Mesenchymal stem cell (in vitro differentiated cells and primary cell): ENCODE measurements around the gene TC2N.

Experiments
- DNase-seq: peaks from one replicate; pipeline ENCODE4 v3.0.0-alpha.2; 2013
- H2AFZ ChIP-seq: one replicate; pipeline ENCODE4 v1.6.1; 2013; ENCODE audit warnings: low read depth, mild to moderate bottlenecking, control low read depth, inconsistent platforms, low read length, moderate library complexity
- H2AK5ac ChIP-seq: 2 replicates; pipeline ENCODE4 v1.6.1; 2013; ENCODE audit warnings: low read length, moderate library complexity, mild to moderate bottlenecking, inconsistent platforms; ENCODE audit not compliant: severe bottlenecking
- H2BK120ac ChIP-seq: one replicate; pipeline ENCODE4 v1.6.1; 2013; ENCODE audit warnings: low read depth, mild to moderate bottlenecking, inconsistent platforms, low read length, moderate library complexity
- H2BK12ac ChIP-seq, 2 experiments: one replicate each; pipeline ENCODE4 v1.6.1; 2013; ENCODE audit warnings: inconsistent platforms in 2 of 2, low read length in 2 of 2, mild to moderate bottlenecking in 2 of 2, moderate library complexity in 2 of 2, control low read depth in 1 of 2
- H2BK15ac ChIP-seq: one replicate; pipeline ENCODE4 v1.6.1; 2013; ENCODE audit warnings: mild to moderate bottlenecking, low read depth, inconsistent platforms; ENCODE audit not compliant: poor library complexity, severe bottlenecking
- H2BK5ac ChIP-seq: 2 replicates; pipeline ENCODE4 v1.6.1; 2013; ENCODE audit warnings: low read depth, mild to moderate bottlenecking, low read length, control low read depth, inconsistent platforms; ENCODE audit not compliant: poor library complexity, severe bottlenecking
- H3K14ac ChIP-seq, 2 experiments: one replicate each; pipeline ENCODE4 v1.6.1; 2013; ENCODE audit warnings: inconsistent platforms in 2 of 2, low read length in 2 of 2, control low read depth in 1 of 2, mild to moderate bottlenecking in 1 of 2, moderate library complexity in 1 of 2
- H3K18ac ChIP-seq, 2 experiments: one replicate each; pipeline ENCODE4 v1.6.1; 2013; ENCODE audit warnings: inconsistent platforms in 2 of 2, low read length in 2 of 2, control low read depth in 1 of 2, low read depth in 1 of 2, mild to moderate bottlenecking in 1 of 2
- H3K23ac ChIP-seq, 2 experiments: one replicate each; pipeline ENCODE4 v1.6.1; 2013; ENCODE audit warnings: inconsistent platforms in 2 of 2, low read length in 2 of 2, mild to moderate bottlenecking in 2 of 2, moderate library complexity in 2 of 2, control low read depth in 1 of 2
- H3K27ac ChIP-seq: 2 replicates; pipeline ENCODE4 v1.5.1; 2013; ENCODE audit warnings: mild to moderate bottlenecking, moderate library complexity, low read length, control low read depth, inconsistent platforms; ENCODE audit not compliant: poor library complexity, severe bottlenecking
- H3K27me3 ChIP-seq, 2 experiments: 2 replicates each; pipeline versions ENCODE4 v1.6.1 to v1.7.0; 2013; ENCODE audit warnings: low read length in 2 of 2, mild to moderate bottlenecking in 2 of 2, moderate library complexity in 2 of 2, control low read depth in 1 of 2, inconsistent platforms in 1 of 2; ENCODE audit not compliant: control insufficient read depth in 1 of 2, insufficient read depth in 1 of 2
- H3K36me3 ChIP-seq, 2 experiments: 2 replicates each; pipeline versions ENCODE4 v1.6.1 to v1.7.0; 2013; ENCODE audit warnings: low read length in 2 of 2, control low read depth in 1 of 2, inconsistent platforms in 1 of 2, low read depth in 1 of 2, mild to moderate bottlenecking in 1 of 2; ENCODE audit not compliant: insufficient read depth in 2 of 2, control insufficient read depth in 1 of 2
- H3K4ac ChIP-seq, 2 experiments: one replicate each; pipeline ENCODE4 v1.6.1; 2013; ENCODE audit warnings: inconsistent platforms in 2 of 2, low read length in 2 of 2, mild to moderate bottlenecking in 2 of 2, moderate library complexity in 2 of 2, control low read depth in 1 of 2, low read depth in 1 of 2
- H3K4me1 ChIP-seq: 2 replicates; pipeline ENCODE4 v1.6.1; 2013; ENCODE audit warnings: low read depth, low read length, control low read depth; ENCODE audit not compliant: control insufficient read depth, insufficient read depth
- H3K4me2 ChIP-seq: 2 replicates; pipeline ENCODE4 v1.6.1; 2013; ENCODE audit warnings: low read length, mild to moderate bottlenecking, inconsistent platforms; ENCODE audit not compliant: poor library complexity, severe bottlenecking
- H3K4me3 ChIP-seq, 2 experiments: 2 replicates each; pipeline versions ENCODE4 v1.5.1 to v1.7.0; 2013; ENCODE audit warnings: low read length in 2 of 2, mild to moderate bottlenecking in 2 of 2, control low read depth in 1 of 2, low read depth in 1 of 2; ENCODE audit not compliant: insufficient read depth in 1 of 2
- H3K79me1 ChIP-seq: replicated peaks from 2 replicates; pipeline ENCODE4 v1.6.1; 2013; ENCODE audit warnings: mild to moderate bottlenecking, control low read depth, low read length, inconsistent platforms; ENCODE audit not compliant: poor library complexity, severe bottlenecking
- H3K9ac ChIP-seq: 2 replicates; pipeline ENCODE4 v1.7.0; 2013; ENCODE audit warnings: mild to moderate bottlenecking, low read length, moderate library complexity
- H3K9me3 ChIP-seq: 2 replicates; pipeline ENCODE4 v1.7.0; 2013; ENCODE audit warnings: mild to moderate bottlenecking, low read length; ENCODE audit not compliant: control insufficient read depth
- H4K8ac ChIP-seq: one replicate; pipeline ENCODE4 v1.6.1; 2013; ENCODE audit warnings: inconsistent platforms, mild to moderate bottlenecking, low read length, moderate library complexity
- H4K91ac ChIP-seq: one replicate; pipeline ENCODE4 v1.6.1; 2013; ENCODE audit warnings: mild to moderate bottlenecking, low read length, inconsistent platforms
- WGBS: methylation state at CpG from one replicate; pipeline ENCODE4 v1.1.7; 2013; ENCODE audit warnings: mixed read lengths; 5-methylcytosine and 5-hydroxymethylcytosine counted together

The TC2N gene

DNA sequence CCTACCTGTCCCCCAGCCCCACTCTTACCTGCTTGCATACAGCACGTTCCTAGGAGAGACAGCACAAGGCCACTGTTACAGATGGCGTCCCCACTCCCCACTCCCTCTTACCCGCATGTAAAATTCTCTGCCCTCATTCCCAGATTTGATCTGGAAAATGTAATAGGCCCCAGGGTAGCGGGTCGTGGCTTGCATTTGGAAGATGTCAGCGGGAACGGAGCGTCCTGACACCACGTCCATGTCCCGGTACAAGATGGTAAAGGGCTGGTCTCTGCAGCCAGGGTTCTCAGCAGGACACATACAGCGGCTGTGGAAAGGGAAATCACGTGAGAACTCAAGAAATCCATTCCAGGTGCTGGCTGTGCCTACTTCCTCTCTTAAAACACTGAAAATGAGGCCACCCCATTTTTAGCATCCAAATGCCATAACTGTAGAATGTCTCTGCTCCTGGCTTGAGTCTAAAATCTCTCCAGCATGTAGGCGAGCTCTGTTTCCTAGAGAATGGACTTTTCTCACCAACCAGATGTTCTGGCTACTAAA is 10.1 kb upstream of the TC2N start:
- Histone ChIP-seq H3K4me2 (no peak overlapping the region), H4K8ac (no peak overlapping the region), H2BK5ac (no peak overlapping the region), H3K79me1 (no peaks in the 10 kb centered on the region), H2AFZ (no peak overlapping the region), H3K4me3 (no peak overlapping the region), H3K14ac (no peak overlapping the region), H3K4ac (no peak overlapping the region), H3K4me1 (peaks cover 8% of the 10 kb centered on the region), H3K36me3 (peaks cover 0 to 63% of the 10 kb centered on the region in 2 experiments), H3K27me3 (peaks cover 0 to 19% of the 10 kb centered on the region in 2 experiments), H3K9me3 (no peaks in the 10 kb centered on the region), H3K18ac (no peak overlapping the region), H2AK5ac (no peak overlapping the region), H3K23ac (no peak overlapping the region), H2BK12ac (no peak overlapping the region), H2BK15ac (no peak overlapping the region), H3K27ac (no peak overlapping the region), H2BK120ac (no peak overlapping the region), H3K9ac (no peak overlapping the region), H4K91ac (no peak overlapping the region)
- 77% methylated on average over 13 of the region's 13 CpGs for WGBS
- DNase-seq, result no peak

DNA sequence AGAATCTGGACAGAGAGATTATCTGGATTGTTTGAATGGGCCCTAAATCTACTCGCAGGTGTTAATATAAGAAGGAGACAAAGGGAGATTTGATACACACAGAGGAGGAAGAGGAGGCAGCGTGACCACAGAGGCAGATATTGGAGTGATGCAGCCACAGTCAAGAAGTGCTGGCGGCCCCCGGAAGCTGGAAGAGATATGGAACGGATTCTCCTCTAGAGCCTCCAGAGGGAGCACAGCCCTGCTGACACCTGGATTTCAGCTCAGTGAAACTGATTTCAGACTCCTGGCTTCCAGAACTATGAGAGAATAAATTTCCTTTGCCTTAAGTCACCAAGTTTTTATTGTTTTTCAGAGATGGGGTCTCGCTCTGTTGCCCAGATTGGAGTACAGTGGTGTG is 9.2 kb upstream of the TC2N start:
- Histone ChIP-seq H4K8ac (no peak overlapping the region), H2BK5ac (no peak overlapping the region), H3K4me1 (peaks cover 8% of the 10 kb centered on the region), H2BK120ac (no peak overlapping the region), H2AFZ (no peak overlapping the region), H4K91ac (no peak overlapping the region), H3K4me2 (no peak overlapping the region), H2AK5ac (no peak overlapping the region), H3K14ac (no peak overlapping the region), H2BK15ac (no peak overlapping the region), H3K36me3 (peaks cover 0 to 63% of the 10 kb centered on the region in 2 experiments), H3K79me1 (no peaks in the 10 kb centered on the region), H3K9ac (no peak overlapping the region), H3K9me3 (no peaks in the 10 kb centered on the region), H2BK12ac (no peak overlapping the region), H3K23ac (no peak overlapping the region), H3K27me3 (peaks cover 0 to 19% of the 10 kb centered on the region in 2 experiments), H3K27ac (no peak overlapping the region), H3K4ac (no peak overlapping the region), H3K4me3 (no peak overlapping the region), H3K18ac (no peak overlapping the region)
- DNase-seq, result no peak
- 97% methylated on average over 6 of the region's 6 CpGs for WGBS

DNA sequence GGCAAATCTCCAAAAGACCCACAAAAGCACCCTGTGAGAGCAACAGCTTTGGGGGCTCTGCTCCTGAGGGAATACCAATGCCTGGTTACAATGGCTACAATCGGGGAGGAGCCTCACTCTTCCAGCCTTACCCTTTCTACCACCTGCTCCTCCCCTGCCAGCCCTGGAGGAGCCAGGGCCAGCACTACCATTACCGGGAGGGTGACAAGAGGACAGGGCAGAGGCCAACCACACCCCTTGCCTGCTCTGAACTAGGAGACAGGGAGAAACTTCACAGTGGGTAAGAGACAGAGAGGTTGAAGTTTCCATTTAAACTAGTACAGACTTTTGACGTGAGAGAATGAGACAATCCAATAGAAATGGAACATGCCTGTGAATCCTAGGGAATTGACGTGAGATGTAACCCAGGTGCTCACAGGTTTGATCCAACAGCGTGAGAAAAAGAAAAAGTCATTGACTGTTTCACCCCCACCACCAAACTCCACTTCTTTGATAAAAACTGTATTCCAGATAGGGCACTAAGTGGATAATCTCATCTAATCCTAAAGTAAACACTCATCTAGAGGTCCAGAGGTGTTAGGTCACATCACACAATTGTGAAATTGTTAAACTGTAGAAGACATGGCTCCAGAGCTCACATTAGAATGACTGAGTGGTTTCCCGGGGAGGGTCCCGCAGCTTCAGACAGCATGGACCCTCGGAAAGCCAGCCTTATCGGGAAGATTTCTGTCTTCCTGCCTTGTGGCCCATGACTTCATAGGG is 8.4 kb upstream of the TC2N start:
- Histone ChIP-seq H2BK5ac (no peak overlapping the region), H4K91ac (no peak overlapping the region), H3K4me2 (no peak overlapping the region), H2AFZ (no peak overlapping the region), H2BK12ac (no peak overlapping the region), H3K79me1 (no peaks in the 10 kb centered on the region), H3K23ac (no peak overlapping the region), H4K8ac (no peak overlapping the region), H2BK120ac (no peak overlapping the region), H3K14ac (no peak overlapping the region), H3K36me3 (peaks cover 0 to 56% of the 10 kb centered on the region in 2 experiments), H3K4me3 (no peak overlapping the region), H2AK5ac (no peak overlapping the region), H3K9ac (no peak overlapping the region), H3K4ac (no peak overlapping the region), H2BK15ac (no peak overlapping the region), H3K18ac (no peak overlapping the region), H3K27me3 (peaks cover 0 to 19% of the 10 kb centered on the region in 2 experiments), H3K4me1 (peaks cover 8% of the 10 kb centered on the region), H3K27ac (no peak overlapping the region), H3K9me3 (no peaks in the 10 kb centered on the region)
- WGBS, result 85% methylated on average over 8 of the region's 9 CpGs
- no peak for DNase-seq

DNA sequence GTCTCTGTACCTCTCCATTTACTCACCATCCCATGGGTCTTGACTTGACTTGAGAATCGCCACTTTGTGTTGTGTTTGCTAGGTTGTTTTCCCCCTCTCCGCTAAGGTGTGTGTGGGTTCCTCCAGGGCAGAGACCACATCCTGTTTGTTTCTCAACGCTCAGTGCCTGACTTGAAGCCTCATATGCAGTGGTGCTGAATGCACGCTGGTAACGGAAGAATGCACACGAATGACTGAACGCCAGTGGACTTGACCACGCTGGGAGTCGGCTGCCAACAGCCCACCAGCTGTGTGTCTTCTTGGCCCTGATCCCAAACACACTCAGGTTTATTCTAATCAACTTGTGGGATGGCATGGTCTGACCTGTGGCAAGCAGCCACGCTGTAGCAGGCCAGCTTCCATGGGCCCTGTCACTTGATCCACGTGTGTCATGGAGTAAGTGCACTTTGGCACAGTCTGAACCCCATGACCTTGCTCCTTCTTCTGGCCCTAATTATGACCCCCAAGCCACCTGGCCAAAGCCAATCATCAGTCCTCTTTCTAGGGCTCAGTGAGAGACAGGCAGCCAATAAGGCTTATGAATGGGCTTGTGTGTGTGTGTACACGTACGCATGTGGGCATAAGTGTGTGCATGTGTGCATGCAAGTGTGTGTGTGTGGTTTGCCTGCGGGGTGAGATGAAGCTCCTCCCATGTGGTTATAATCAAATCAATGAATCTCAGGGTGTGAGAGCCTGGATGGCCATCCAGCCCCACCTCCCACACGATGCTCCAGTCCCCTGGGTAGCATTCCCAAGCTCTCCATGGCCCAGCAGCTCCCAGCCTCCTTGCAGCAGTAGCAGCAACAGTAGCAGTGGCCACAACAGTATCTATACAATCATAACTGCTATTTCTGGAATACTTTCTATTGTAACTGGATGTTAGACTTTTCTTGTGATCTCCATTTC is 6.4 kb upstream of the TC2N start:
- Histone ChIP-seq H4K91ac (no peak overlapping the region), H3K4ac (no peak overlapping the region), H2AK5ac (no peak overlapping the region), H2AFZ (no peak overlapping the region), H2BK15ac (no peak overlapping the region), H2BK12ac (no peak overlapping the region), H3K79me1 (no peaks in the 10 kb centered on the region), H3K4me2 (no peak overlapping the region), H3K23ac (no peak overlapping the region), H3K14ac (no peak overlapping the region), H3K9ac (no peak overlapping the region), H2BK5ac (no peak overlapping the region), H3K27me3 (peaks cover 0 to 25% of the 10 kb centered on the region in 2 experiments), H4K8ac (no peak overlapping the region), H3K18ac (no peak overlapping the region), H3K4me3 (no peak overlapping the region), H2BK120ac (no peak overlapping the region), H3K36me3 (peaks cover 0 to 56% of the 10 kb centered on the region in 2 experiments), H3K9me3 (no peaks in the 10 kb centered on the region), H3K27ac (no peak overlapping the region), H3K4me1 (peaks cover 13% of the 10 kb centered on the region)
- DNase-seq, result no peak
- 92% methylated on average over 15 of the region's 15 CpGs for WGBS
